ENCODE measurements around the gene SLC9A7.

Gene SLC9A7

DNA sequence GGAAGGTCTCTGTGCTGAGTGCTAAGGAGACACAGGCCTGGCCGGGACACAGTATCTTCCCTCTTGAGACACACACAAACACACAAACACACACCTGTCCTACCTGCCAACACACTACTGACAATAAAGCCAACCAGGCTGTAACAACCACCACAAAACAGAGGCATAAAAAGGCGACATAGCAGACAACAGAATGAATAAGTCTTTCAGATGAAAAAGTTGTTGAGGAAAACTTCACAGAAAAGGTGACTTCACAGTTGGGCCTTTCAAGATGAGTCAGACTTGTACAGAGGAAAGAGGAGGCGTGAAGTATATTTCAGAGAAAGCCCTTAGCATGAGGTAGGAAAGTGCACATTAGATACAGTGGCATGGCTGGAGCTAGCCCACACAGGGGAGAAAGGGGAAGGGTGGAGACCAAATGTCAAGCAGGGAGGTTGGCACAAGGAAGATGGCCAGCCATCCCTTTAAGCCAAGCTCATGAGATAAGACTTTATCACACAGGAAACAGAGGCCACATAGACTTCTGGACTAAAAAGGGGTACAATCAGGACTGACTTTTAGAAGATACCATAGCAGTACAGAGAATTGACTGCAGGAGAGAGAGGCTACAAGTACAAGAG, 54.0 kb downstream of the SLC9A7 start:
- no peak for DNase-seq (ENCODE audit: low read depth, low spot score)

DNA sequence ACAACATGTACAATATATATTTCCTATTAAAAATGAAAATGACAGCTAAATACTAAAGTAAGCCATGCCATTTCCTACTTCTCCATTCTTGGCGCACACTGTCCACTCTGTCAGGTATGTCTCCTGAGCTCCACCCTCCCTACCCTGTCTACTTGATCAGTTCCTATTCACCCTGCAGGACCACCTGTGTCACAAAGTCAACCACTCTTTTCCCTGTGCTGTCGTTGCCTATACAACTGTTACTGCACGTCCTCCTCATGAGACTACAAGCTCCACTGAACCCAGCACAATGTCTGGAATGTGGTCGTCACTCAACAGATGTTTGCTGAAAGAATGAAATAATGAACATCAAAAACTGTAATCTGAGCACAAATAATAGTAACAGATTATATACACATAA, 54.9 kb downstream of the SLC9A7 start:
- DNase-seq (ENCODE audit: low read depth, low spot score), result no peak

DNA sequence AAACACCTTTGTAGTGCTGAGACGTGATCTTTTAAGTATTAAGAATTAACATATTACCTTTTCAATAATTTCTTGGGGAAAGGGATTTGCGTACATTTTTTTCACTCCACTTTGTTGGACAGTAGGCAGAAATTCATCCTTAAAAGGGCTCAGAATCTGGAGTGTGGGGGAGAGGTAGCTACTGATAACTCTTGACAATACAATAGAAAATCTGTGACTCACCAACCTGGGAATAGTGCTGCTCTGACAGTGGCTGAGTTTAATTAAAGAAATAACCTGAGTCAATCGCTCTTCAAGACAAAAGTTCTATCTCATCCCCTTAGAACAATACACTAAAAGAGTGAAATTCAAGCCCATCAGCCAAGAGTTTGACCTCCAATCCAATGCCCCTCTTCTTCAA, 60.2 kb downstream of the SLC9A7 start:
- DNase-seq (ENCODE audit: low read depth, low spot score), result no peak

- no peak for DNase-seq (ENCODE audit: low read depth, low spot score)
Measured at GRCh38 chrX:46695491-46695890, 63.4 kb downstream of the SLC9A7 start.

DNA sequence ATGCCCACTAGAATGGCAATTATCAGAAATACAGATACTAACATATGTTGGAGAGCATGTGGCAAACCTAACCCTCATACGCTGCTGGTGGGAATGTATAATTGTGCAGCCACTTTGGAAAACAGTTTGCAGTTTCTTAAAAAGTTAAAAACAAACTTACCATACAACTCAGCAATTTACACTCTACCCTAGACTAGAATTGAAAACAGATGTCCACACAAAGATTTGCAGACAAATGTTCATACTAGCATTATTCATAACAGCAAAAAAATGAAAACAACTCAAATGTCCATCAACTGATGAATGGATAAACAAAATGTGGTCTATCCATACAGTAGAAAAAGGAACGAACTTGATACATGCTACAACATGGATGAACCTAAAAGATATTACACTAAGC, 64.4 kb downstream of the SLC9A7 start:
- no peak for DNase-seq (ENCODE audit: low read depth, low spot score)

GRCh38 chrX:46693149-46693548, 65.8 kb downstream of the SLC9A7 start:
- no peak for DNase-seq (ENCODE audit: low read depth, low spot score)

DNA sequence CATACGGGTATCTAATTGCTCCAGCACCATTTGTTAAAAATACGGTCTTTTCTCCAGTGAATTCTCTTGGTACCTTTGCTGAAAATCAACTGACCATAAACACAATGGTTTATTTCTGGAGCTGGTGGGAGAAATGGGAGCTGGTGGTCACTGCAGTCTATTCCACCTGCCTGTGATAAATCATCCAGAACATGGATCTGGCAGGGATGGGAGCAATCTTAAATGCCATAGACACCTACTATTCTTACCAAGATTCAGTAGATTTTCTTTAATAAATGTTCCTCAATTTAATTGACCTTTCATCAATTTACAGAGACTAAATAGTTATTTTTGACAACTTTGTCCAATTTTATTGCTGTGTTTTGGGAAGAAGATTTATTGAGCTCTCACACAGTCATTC, 68.1 kb downstream of the SLC9A7 start:
- no peak for DNase-seq (ENCODE audit: low read depth, low spot score)

GRCh38 chrX:46687619-46688018, 71.3 kb downstream of the SLC9A7 start:
- no peak for DNase-seq (ENCODE audit: low read depth, low spot score)

DNA sequence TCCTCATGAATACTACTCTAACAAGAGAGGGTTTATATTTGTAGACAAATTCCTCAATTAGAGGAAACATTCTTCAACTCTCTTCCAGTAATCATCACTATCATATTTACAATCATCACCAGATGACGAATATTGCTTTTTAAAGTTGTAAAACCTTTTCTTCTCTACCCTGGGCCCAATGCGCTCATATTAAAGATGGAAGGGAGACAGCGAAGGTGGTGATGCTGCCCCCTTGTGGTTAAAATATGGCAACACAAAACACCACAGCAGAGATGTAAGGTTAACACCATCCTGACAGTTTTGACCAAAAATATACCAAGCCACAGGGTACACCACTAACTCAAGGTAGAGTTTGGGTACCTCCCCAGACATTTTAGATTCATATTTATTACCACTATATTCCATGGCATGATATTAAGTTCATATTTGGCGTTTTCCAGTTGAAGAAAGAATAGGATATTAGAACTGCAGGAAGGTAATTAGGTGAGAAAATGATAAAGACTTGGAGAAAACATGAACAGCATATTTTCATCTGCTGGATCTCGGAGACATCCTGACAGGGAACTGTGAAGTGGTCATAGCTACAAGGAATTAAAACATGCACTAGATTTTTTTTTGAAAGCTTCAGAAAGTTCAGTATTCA, 72.8 kb downstream of the SLC9A7 start:
- no peak for DNase-seq (ENCODE audit: low read depth, low spot score)

GRCh38 chrX:46683048-46683447, 75.9 kb downstream of the SLC9A7 start:
- no peak for DNase-seq (ENCODE audit: low read depth, low spot score)

- no peak for DNase-seq (ENCODE audit: low read depth, low spot score)
Measured at GRCh38 chrX:46681849-46682248, 77.1 kb downstream of the SLC9A7 start.

GRCh38 chrX:46678232-46678631, 80.7 kb downstream of the SLC9A7 start:
- DNase-seq (ENCODE audit: low read depth, low spot score), result no peak

DNA sequence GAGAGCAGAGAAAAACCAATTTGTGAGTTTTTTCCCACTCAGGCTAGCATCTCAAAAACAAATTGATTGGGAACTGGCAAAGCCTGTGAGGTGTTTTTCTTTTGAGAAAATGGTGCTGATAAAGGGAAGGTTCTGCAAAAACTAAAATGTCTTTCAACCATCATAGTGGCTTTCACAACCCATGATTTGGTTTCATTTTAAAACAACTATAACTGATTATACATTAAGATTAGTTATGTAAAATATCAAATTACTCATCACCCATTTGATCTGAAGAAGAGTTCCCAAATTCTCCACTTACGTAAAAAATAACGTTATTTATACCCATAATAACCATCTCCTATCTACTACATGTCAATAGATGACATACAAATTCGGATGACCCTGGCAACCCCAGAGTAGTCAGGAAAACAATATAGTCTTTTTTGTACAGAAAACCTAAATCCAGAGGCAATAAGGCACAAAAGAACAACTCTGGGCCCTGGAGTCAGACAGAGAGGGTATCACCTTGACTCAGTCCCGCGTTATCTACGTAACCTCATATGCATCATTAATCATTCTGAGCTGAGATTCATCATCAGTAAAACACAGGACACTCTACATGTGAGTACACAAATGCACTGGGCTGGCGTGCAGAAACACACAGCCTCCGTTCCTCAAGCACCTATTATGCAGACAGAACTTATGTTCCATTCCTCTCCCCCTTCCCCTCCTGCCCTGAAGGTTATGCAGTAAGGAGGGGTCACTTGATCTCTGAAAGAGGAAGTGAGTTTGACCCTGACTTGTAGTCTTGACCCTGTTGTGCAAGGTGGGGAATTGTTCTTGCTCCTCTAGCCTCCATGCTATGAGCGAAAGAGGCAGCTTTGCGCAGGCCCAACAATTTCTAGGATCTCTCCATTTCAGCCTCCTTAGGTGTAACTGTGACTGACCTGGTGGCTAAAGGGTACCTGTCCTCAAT, 82.2 kb downstream of the SLC9A7 start:
- no peak for DNase-seq (ENCODE audit: low read depth, low spot score)

GRCh38 chrX:46673620-46674359, 85.1 kb downstream of the SLC9A7 start:
- DNase-seq (ENCODE audit: low read depth, low spot score), result no peak

DNA sequence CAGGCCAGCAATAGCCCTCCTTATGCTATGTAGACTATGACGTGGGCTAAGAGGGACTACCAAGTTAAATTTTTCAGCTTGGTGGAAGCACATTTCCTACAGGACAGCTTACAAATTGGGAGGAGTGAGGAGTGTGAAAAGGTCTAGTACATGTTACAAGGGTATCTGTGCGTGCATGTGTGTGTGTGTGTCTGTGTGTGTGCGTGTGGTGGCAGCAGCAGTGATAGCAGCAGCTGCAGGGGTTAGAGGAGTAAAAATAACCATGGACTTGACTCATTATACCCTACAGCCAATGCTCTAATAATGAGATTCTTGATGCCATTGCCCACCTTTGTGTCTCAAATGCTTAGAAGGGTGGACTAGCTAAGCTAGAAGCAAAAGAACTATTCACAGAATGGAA, 88.6 kb downstream of the SLC9A7 start:
- DNase-seq (ENCODE audit: low read depth, low spot score), result no peak

DNA sequence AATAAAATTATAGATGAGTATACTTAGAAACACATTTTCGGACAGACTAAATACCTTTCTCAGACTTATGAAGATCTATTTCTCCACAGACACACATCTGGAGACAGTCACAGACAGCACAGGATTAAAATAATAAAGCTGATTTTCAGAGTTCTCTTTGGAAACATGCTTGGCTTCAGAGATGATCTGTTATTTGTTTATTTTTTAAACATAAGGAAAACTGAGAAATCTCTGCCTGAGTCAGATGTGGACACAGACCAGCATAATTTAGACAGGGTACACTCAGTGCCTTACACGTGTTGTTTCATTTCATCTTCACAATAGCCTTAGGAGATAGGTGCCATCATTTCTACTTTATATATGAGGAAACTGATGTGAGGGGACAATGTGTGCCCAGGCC, 92.1 kb downstream of the SLC9A7 start:
- no peak for DNase-seq (ENCODE audit: low read depth, low spot score)

DNA sequence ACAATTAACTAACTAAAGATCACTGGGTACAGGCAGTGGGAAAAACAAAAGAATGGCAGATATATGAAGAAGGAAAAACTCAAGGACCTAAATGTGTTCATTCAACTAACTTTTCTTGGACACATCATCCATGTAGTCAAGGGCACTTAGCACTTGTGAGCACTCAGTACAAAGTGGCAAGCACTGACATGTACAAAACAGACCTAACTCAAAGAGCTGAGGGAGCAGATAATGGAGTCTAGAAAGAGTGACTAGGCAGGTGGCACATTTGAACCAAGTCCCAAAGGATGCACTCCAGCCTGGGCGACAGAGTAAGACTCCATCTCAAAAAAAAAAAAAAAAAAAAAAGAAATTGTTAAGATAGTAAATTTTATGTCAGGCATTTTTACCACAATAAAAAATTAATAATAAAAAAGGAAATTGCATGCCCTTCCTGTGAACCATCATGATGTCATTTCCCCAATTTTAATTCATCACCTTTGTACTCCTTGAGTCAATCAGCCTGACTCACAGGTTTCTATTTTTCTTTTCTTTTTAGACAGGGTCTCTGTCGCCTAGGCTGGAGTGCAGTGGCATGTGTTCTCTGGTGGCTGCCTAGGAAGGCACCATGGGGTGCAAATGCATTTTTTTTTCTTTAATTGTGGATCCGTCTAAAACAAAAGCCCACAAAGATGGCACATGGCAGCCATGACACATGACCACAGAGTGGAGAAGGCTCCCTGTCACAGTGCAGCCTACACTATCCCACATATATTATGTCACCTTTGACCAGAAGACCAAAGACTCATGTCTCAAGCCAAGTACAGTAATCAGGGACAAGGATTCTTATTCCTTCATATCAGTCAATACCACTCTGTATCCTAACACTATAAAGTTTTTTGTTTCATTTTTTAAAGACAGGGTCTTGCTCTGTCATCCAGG, 93.4 kb downstream of the SLC9A7 start:
- DNase-seq (ENCODE audit: low read depth, low spot score), result no peak

- no peak for DNase-seq (ENCODE audit: low read depth, low spot score)
Measured at GRCh38 chrX:46662188-46662958, 96.5 kb downstream of the SLC9A7 start.

DNA sequence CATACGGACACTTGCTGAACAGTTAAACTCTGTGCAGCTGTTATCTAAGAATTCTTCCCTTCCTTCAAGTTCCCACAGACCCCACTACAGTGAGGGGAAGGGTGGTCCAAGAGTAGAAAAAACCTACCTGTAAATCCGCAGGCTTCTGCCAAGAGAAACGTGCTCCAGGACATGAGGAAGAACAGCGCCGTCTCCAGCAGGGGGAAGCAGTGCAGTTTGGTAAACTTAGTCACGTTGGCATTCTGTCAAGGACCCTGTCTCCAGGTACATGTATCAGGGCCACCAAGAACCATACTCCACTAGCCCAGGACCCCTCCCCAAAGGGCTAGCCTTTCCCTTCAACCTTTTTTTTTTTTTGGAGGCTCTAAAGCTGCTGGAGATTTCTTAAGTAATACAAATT, 105.4 kb downstream of the SLC9A7 start:
- DNase-seq (ENCODE audit: low read depth, low spot score), result no peak
